Stimulated activated memory B cell treated with anti-CD40 and anti-IgM and Interleukin-4, amounts not matched to agents 10 μg/mL and 1 μg/mL and 100 μg/mL, for 72 hours (primary cell): ENCODE data around the gene PUM1.
A peak's percentile ranks its signal among the peaks of the same experiment; 100 is the strongest.
"Not testable (repeated sequence)": the region's sequence is repeated elsewhere in the genome, so short reads cannot be mapped to it uniquely, and the experiment has no call there.

Source experiments
- ATAC-seq: fragments of 150-1000 bp; cut with Tn5 transposase; 2 replicates; pipeline ENCODE4 v1.10.0; 2021
- H3K27ac Mint-ChIP-seq: one replicate; pipeline ENCODE4 v1.8.0; 2022; ENCODE audit warnings: mild to moderate bottlenecking, mixed read lengths
- H3K27me3 Mint-ChIP-seq: one replicate; pipeline ENCODE4 v1.8.0; 2022; ENCODE audit warnings: mixed read lengths
- H3K36me3 Mint-ChIP-seq: one replicate; pipeline ENCODE4 v1.8.0; 2022; ENCODE audit warnings: mixed read lengths
- H3K4me1 Mint-ChIP-seq: one replicate; pipeline ENCODE4 v1.8.0; 2022; ENCODE audit warnings: mixed read lengths
- H3K4me3 Mint-ChIP-seq: one replicate; pipeline ENCODE4 v1.8.0; 2022; ENCODE audit warnings: mild to moderate bottlenecking, moderate library complexity, mixed read lengths
- H3K9me3 Mint-ChIP-seq: one replicate; pipeline ENCODE4 v1.8.0; 2022; ENCODE audit warnings: mixed read lengths

The PUM1 gene

DNA sequence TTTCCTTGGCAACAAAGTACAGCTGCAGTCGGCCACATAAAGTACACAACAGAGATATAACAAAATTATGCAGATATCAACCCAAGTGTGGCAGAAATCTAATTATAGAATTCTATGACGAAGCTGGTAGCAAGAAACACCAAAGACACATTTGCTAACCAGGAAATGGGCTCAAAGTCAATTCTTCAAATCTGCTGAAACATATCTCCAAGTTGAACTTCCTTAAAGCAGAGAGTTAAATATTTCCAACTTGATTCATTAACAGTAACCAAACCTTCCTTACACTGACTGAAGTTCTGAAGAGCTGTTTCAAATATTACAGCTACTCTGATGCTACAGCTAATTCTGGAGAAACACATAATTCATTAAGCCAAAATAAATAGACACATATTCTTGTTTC lies 89.4 kb downstream of the PUM1 start:
- H3K9me3 Mint-ChIP-seq, result no peaks in the 10 kb centered on the region
- no peaks in the 10 kb centered on the region for H3K27me3 Mint-ChIP-seq
- H3K27ac Mint-ChIP-seq, result peak overlapping the region; percentile 59
- no peak overlapping the region for H3K4me3 Mint-ChIP-seq
- no peak for ATAC-seq
- peaks cover 57% of the 10 kb centered on the region for H3K36me3 Mint-ChIP-seq
- H3K4me1 Mint-ChIP-seq, result peaks cover 43% of the 10 kb centered on the region

DNA sequence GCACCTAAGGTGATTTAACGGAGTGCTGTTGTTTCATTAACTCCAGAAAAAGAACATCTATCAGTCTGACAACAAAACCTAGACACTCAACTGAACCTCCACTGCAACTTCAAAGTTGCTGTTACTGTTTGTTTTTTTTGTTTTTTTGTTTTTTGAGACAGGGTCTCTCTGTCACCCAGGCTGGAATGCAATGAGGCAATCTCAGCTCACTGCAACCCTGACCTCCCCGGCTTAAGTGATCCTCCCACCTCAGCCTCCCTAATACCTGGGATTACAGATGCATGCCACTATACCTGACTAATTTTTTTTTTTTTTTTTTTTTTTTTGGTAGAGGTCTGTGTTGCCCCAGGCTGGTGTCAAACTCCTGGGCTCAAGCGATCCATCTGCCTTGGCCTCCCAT lies 90.3 kb downstream of the PUM1 start:
- Mint-ChIP-seq H3K4me3 (no peak overlapping the region), H3K27me3 (no peaks in the 10 kb centered on the region), H3K4me1 (peaks cover 42% of the 10 kb centered on the region), H3K36me3 (peaks cover 51% of the 10 kb centered on the region), H3K27ac (no peak overlapping the region), H3K9me3 (no peaks in the 10 kb centered on the region)
- ATAC-seq, result no peak

DNA sequence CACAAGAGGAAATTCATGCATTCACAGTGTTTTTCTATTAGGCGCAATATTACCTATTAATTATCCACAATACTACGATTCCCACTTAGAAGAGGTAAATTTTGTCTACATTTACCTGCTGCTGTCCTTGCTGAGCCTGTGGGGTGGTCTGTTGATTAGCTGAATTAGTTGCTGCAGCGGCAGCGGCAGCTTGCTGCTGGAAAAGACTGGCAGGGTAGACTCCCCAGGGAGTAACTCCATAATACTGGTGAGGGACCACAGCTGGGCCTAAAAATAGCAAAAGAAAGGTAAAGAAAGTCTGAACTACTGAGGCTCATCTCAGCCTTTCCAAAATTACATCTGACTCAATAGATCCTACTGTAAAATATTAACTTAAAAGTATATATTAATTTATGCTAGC lies 91.0 kb downstream of the PUM1 start:
- Mint-ChIP-seq H3K4me3 (no peak overlapping the region), H3K9me3 (no peaks in the 10 kb centered on the region), H3K4me1 (peaks cover 37% of the 10 kb centered on the region), H3K36me3 (peaks cover 46% of the 10 kb centered on the region), H3K27me3 (no peaks in the 10 kb centered on the region), H3K27ac (no peak overlapping the region)
- ATAC-seq, result no peak

DNA sequence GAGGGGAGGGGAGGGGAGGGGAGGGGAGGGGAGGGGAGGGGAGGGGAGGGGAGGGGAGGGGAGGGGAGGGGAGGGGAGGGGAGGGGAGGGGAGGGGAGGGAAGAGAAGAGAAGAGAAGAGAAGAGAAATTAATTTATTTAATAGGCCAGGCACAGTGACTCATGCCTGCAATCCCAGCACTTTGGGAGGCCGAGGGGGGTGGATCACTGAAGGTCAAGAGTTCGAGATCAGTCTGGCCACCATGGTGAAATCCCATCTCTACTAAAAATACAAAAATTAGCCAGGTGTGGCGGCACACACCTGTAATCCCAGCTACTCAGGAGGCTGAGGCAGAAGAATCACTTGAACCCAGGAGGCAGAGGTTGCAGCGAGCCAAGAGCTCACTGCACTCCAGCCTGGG lies 93.2 kb downstream of the PUM1 start:
- not testable (repeated sequence) for H3K9me3 Mint-ChIP-seq, H3K27me3 Mint-ChIP-seq, ATAC-seq, H3K27ac Mint-ChIP-seq, H3K4me3 Mint-ChIP-seq
- Mint-ChIP-seq H3K4me1 (peaks cover 18% of the 10 kb centered on the region), H3K36me3 (peaks cover 46% of the 10 kb centered on the region)

DNA sequence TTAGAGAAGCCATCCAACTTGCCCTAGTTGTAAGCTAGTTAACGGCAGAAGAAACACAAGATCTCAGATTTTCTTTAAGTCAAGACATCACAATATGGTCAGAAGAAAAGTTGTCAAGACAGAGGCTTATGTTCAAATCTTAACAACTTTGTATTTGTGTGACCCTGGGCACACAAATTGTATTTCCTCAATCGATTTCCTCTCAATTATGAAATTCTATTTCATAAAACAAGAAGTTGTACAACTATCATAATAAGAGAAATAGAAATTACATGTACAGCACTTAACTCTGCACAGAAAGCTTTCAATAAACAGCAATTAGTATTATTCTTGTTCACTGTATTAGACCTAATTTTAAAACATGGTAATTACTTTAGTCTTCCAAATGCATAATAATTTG lies 94.0 kb downstream of the PUM1 start:
- Mint-ChIP-seq H3K36me3 (peaks cover 50% of the 10 kb centered on the region), H3K4me1 (peaks cover 10% of the 10 kb centered on the region), H3K27ac (no peak overlapping the region), H3K27me3 (no peaks in the 10 kb centered on the region), H3K9me3 (no peaks in the 10 kb centered on the region), H3K4me3 (no peak overlapping the region)
- ATAC-seq, result no peak

DNA sequence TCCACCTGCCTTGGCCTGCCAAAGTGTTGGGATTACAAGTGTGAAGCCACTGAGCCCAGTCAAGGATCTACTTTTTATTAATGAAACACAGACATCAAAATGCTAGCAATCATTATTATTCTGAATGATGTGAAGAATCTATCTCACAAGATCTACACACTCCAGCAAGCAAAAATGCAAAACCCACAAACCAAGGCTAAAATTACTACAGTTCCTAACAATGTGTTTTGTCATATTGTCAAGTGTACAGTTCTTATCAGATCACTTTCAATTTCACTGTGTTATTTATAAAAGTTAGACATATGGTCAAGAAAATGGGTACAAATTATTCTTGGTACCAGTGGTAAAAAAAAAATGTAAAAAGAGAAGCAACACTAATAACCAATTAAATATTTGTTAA lies 95.6 kb downstream of the PUM1 start:
- H3K27me3 Mint-ChIP-seq, result no peaks in the 10 kb centered on the region
- no peak overlapping the region for H3K27ac Mint-ChIP-seq
- H3K4me3 Mint-ChIP-seq, result no peak overlapping the region
- ATAC-seq, result no peak
- H3K9me3 Mint-ChIP-seq, result no peaks in the 10 kb centered on the region
- peaks cover 62% of the 10 kb centered on the region for H3K36me3 Mint-ChIP-seq
- H3K4me1 Mint-ChIP-seq, result peaks cover 4% of the 10 kb centered on the region

DNA sequence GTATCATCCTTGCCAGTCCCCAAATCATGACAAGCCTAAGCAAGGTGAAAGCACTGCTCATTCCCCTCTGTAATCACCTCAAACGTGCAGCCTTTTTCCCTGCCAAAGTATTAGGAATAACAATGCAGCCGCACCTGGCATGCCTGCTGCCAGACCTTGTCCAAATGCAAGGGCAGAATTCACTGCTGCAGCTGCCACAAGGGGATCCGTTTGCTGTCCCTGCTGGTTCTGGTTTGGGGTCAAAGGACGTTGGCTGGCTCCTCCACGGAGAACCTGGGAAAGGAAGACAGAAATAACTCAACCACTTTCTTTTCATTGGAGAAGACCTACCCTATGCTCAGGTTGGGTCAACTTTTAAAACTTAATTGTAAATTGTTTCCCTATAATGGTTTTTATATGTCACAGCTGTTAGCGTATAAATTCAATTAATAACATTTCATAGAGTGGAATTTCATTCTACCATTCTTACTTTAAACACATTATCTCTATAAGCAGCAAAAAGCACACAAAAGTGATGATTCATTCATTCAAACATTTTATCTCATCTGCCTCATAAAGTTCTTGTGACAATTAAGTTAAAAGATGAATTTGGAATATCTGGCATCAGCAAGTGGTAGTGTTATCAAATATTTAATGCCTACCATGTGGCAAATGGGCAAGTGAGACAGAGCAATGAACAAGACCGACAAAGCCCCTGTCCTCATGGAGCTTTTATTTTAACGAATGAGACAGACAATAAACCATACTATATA lies 97.1 kb downstream of the PUM1 start:
- H3K27me3 Mint-ChIP-seq, result no peaks in the 10 kb centered on the region
- no peak overlapping the region for H3K27ac Mint-ChIP-seq
- no peaks in the 10 kb centered on the region for H3K9me3 Mint-ChIP-seq
- no peak for ATAC-seq
- H3K36me3 Mint-ChIP-seq, result peaks cover 60% of the 10 kb centered on the region
- H3K4me1 Mint-ChIP-seq, result peaks cover 4% of the 10 kb centered on the region
- no peak overlapping the region for H3K4me3 Mint-ChIP-seq

DNA sequence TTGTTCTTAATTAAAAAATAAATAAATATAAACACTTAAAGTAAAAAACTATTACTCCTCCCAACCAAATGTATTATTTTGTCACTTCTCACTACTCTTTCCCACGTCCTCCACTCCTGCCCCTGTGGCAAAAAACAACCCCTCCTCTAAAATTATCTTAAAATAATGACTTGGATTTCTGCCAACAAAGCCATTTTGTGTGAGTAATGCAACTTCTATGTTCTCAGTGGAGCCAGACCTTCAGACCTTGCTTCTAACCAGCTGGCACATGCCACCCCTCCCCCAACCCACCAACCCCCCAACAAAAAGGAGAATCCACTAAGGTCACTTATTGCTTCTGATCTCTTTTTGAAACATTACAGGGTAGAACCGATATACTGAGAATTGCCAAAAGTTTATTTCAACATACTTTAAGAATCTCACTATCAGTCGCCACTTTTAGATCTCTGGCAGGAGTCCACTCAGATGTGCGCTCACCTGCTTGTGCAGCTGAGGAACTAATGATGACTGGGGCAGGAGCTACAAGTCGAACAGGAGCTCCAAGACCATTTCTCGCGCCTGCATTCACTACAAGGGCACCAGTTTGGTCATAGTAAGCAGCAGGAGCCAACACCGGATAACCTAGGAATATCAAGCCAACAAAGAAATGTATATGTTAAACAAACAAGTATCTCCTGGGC lies 98.7 kb downstream of the PUM1 start:
- Mint-ChIP-seq H3K9me3 (no peaks in the 10 kb centered on the region), H3K4me3 (no peak overlapping the region), H3K4me1 (peaks cover 2% of the 10 kb centered on the region), H3K27me3 (no peaks in the 10 kb centered on the region), H3K27ac (no peak overlapping the region), H3K36me3 (peaks cover 64% of the 10 kb centered on the region)
- no peak for ATAC-seq

DNA sequence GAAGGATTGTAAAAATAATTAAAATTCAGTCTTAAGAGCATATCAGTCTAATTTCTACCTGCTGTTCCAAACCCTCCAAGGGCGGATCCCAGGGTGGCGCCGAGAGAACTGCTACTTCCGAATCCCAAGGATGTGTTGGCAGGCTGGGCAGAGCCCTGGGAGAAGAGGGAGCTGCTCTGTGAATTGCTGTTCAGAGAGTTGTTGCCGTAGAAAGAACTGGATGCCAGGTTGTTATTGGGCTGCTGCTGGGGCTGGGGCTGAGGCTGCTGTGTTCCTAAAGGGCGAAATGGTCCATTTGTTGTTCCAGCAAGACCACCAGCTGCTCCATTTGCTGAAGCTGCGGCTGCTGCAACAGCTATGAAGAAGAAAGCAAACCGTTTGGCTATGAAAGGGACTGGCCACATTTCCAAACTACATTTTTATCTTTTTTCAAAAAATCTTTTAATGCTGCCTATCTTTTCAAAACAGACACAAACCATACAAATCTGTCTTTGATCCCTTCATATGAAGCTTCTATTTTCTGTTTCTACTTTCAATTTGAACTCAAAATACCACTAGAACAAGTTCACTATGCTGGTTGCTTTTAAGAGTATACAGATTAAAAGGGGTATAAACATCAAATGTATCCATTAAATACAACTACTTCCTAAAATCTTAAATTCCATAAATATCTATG lies 99.5 kb downstream of the PUM1 start:
- no peaks in the 10 kb centered on the region for H3K9me3 Mint-ChIP-seq
- no peak for ATAC-seq
- peak overlapping the region; percentile 3 for H3K27ac Mint-ChIP-seq
- H3K4me3 Mint-ChIP-seq, result no peak overlapping the region
- no peaks in the 10 kb centered on the region for H3K4me1 Mint-ChIP-seq
- no peaks in the 10 kb centered on the region for H3K27me3 Mint-ChIP-seq
- H3K36me3 Mint-ChIP-seq, result peaks cover 63% of the 10 kb centered on the region

DNA sequence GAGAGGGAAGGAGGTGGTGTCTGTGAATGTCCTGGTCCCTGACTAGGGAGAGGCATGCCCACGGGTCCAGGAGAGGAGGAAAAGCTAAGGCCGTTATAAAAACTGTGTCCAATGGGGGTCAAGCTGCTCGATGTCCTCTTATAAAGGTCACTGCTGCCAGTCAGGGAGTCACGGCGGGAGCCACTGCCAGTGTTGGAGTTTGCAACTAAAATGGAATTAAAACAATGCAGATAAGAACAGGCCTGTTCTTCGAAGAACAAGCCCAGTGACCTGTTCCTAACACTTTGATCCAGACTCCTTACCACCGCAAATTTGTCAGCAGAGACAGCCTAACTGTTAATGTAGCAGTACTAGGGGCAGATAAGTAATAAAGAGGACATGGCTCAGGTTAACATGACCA lies 100.8 kb downstream of the PUM1 start:
- no peak overlapping the region for H3K4me3 Mint-ChIP-seq
- H3K27me3 Mint-ChIP-seq, result no peaks in the 10 kb centered on the region
- no peak for ATAC-seq
- H3K27ac Mint-ChIP-seq, result no peak overlapping the region
- peaks cover 72% of the 10 kb centered on the region for H3K36me3 Mint-ChIP-seq
- H3K4me1 Mint-ChIP-seq, result no peaks in the 10 kb centered on the region
- no peaks in the 10 kb centered on the region for H3K9me3 Mint-ChIP-seq

DNA sequence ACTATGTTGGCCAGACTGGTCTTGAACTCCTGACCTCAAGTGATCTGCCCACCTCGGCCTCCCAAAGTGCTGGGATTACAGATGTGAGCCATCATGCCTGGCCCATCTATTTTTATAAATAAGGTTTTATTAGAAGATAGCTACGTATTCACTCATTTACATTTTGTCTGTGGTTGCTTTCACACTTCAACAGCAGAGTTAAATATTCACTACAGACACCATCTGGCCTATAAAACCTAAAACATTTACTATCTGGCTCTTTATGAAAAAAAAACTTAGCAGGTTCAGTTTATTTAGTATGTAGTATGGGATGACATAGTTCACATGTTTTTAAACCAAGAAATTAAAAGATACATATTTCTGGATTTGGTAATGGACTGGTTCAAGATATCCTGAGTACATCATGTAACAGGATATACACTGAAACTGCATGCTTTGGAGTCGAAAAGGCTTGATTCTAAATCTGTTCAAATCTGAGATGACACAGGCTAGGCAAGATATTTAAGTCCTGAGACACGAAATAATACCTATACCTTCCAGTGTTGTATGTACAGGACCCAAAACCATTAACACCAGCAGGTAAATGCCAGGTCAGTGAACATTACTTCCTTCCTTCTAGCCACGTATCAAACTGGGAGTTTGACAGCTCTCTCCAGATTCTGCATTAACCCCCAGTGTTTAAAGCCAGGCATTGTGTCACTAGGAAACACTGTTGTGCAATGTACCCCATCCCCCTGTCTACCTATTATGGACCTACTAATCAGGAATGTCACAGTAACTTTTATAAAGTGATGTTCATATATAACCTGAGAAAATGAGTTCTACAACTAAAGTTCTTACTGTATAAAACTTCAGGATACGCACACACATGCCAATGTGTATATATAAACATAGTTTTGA lies 102.7 kb downstream of the PUM1 start:
- Mint-ChIP-seq H3K36me3 (peaks cover 72% of the 10 kb centered on the region), H3K4me3 (no peak overlapping the region), H3K27me3 (no peaks in the 10 kb centered on the region), H3K4me1 (peaks cover 15% of the 10 kb centered on the region), H3K27ac (peak overlapping the region; percentile 28), H3K9me3 (no peaks in the 10 kb centered on the region)
- ATAC-seq, result no peak

DNA sequence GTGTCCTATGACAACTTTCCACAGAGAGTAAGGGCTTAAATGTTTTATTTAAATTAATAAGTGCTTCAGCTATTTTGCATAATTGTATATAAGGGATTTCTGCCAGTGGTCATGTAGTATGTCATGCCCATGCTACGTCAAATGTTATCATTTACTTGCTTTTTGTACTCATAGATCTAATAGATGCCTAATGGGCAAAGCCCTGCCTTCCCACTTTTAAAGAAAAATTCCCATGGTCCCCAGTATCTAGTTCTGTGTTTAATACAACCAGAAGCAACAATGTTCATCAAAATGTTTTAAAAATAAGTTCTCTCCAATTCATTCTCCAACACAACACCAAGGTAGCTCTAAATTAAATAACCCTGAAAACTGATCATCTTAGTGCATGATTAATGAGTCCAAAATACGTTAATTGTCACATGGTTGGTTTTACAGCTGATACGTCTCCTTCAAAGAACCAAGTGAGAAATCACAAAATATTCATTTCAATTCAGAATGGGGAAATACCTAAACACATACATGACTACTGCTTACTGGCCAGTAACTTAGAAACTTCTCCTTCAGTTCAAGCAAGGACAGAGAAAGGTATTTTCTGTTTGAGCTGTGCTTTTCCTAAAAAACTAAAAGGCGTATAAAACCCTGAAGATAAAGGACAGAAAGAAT lies 107.8 kb downstream of the PUM1 start:
- peak overlapping the region; percentile 63 for H3K27ac Mint-ChIP-seq
- no peak overlapping the region for H3K4me3 Mint-ChIP-seq
- H3K4me1 Mint-ChIP-seq, result peaks cover 20% of the 10 kb centered on the region
- no peaks in the 10 kb centered on the region for H3K27me3 Mint-ChIP-seq
- H3K36me3 Mint-ChIP-seq, result peaks cover 66% of the 10 kb centered on the region
- no peaks in the 10 kb centered on the region for H3K9me3 Mint-ChIP-seq
- ATAC-seq, result peak; percentile 56

DNA sequence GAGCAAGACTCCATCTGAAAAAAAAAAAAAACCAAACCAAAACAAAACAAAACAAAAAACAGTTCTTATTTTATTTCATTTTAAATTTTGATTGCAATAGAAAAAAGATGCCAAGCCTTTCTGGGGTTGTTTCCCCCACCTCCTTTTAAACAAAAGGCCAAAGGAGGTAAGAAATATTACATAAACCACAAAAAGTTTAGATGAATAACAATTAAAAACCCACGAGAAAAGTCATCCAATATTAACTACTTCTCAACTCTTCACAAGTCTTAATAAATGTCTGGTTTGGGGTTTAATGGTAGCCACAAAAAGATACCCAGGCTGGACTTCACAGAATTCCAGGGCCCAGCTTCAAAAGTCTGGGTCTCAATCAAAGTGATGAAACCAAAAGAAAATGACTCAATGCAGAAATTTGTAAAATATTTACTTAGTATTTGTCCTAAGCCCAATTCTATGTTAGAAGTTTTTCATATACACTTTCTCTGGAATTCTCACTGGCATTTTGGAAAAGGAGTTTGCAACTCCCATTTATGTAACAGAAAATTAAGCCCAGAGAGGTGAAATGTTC lies 110.0 kb downstream of the PUM1 start:
- Mint-ChIP-seq H3K9me3 (no peaks in the 10 kb centered on the region), H3K4me3 (no peak overlapping the region), H3K27ac (no peak overlapping the region), H3K27me3 (no peaks in the 10 kb centered on the region), H3K36me3 (peaks cover 77% of the 10 kb centered on the region), H3K4me1 (peaks cover 20% of the 10 kb centered on the region)
- no peak for ATAC-seq

DNA sequence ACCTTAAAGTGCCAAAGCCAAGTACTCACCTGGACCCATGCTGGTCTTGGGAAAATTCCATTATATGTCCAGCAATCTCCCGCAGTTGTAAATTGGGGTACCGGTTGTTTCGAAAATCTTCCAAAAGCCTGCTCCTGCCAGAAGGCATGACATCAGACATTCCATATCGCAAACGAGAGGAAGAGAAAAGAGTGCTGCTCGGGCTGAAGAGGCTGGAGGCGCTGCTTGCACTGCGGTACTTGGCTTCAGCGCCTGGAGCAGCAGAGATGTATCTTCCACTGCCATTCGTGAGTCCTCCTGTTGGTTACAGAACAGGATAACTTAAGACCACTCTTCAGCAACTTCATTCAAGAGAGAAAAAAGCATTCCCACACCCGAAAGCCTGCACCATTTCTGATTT lies 111.8 kb downstream of the PUM1 start:
- ATAC-seq, result no peak
- Mint-ChIP-seq H3K9me3 (no peaks in the 10 kb centered on the region), H3K4me3 (no peak overlapping the region), H3K36me3 (peaks cover 71% of the 10 kb centered on the region), H3K4me1 (peaks cover 20% of the 10 kb centered on the region), H3K27ac (no peak overlapping the region), H3K27me3 (no peaks in the 10 kb centered on the region)
